ENCODE measurements around the gene GATAD2B. TPM values are rescaled to one million over a fixed set of nuclear protein-coding genes. Genes with fewer than 3 reads are reported as not detected.

Gene GATAD2B
- total RNA-seq, 1 experiment from 2014 or later: 4.6 TPM

DNA sequence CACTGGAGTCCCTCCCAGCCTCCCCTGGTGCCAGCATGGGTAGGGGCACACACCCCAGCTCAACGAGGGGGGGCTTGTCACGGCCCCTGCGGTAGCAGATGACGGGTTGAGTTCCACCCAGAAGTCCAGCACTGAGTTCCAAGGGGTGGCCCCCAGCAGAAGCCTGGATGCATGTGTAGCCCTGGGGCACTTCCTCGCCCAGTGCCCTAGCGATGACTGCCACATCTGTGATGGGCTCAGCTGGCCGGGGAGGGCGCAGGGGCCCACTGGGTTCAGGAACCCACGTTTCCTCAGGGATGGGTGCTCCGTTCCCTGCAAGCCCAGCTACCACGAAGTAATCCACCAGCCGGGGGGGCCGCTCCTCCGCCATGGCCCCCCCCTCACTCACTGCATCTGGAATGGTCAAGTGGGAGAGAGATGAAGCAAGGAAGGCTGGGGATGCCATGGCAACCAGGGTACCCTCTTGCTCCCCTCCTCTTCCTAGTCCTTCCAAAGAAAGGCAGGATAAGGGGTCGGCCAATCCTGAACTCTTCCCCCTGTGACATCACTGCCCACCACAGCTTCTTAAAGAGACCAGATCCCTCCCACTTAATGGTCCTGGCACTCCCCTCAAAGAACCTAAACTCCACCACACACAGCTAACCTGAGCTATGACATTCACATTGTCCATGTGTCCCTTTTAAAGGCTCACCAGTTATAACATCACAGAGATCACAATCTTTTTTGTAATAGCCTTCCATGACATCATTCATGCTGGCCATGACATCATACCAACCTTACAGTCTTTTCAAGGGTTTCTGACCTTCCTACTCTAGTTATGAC, 21.4 kb upstream of the GATAD2B start:
- no peaks in the 10 kb centered on the region for H3K27me3 ChIP-seq (replicated peaks)
- H3K4me1 ChIP-seq (replicated peaks): peaks cover 23% of the 10 kb centered on the region
- H3K4me3 ChIP-seq: no peak overlapping the region
- H3K27ac ChIP-seq: no peak overlapping the region
- no peak for DNase-seq (ENCODE audit: low read depth in 1 of 2, low spot score in 2 of 2)
- peaks cover 6% of the 10 kb centered on the region for H3K9me3 ChIP-seq (replicated peaks)
- peaks cover 81% of the 10 kb centered on the region for H3K36me3 ChIP-seq

DNA sequence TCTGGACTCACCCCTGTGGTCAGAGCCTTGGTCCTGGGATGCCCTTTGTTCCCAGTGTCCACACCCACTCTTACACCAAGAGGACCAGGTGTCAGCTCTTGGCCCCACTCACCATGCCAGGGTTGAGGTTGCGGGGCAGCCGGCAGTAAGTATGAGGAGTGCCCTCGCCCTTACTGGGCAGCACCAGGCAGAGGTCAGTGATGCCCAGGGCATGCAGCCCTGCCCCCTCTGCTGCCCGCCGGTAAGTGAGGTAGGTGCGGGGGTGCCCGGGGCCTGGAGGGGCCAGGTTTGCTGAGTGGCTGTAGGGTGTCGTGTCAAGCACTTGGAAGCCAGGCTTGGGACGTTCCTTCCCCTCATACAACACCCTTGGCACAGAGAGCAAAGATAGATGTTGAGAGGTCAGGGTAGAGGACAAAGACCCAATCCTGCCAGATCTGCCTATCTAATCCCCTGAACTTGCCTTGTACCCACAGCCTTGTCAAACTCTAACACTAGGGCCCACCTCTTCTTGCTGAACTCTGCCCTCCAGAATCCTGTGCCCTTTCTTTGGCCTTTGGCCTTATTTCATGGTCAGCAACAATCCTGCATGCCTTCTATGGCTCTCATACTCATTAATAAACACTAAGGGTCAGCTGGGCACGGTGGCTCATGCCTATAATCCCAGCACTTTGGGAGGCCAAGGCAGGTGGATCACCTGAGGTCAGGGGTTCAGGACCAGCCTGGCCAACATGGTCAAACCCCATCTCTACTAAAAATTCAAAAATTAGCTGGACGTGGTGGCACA, 20.2 kb upstream of the GATAD2B start:
- Histone ChIP-seq H3K27ac (no peak overlapping the region), H3K36me3 (peaks cover 75% of the 10 kb centered on the region), H3K27me3 (replicated peaks) (no peaks in the 10 kb centered on the region), H3K9me3 (replicated peaks) (peaks cover 6% of the 10 kb centered on the region), H3K4me1 (replicated peaks) (peaks cover 23% of the 10 kb centered on the region), H3K4me3 (no peak overlapping the region)
- DNase-seq (ENCODE audit: low read depth in 1 of 2, low spot score in 2 of 2): no peak

DNA sequence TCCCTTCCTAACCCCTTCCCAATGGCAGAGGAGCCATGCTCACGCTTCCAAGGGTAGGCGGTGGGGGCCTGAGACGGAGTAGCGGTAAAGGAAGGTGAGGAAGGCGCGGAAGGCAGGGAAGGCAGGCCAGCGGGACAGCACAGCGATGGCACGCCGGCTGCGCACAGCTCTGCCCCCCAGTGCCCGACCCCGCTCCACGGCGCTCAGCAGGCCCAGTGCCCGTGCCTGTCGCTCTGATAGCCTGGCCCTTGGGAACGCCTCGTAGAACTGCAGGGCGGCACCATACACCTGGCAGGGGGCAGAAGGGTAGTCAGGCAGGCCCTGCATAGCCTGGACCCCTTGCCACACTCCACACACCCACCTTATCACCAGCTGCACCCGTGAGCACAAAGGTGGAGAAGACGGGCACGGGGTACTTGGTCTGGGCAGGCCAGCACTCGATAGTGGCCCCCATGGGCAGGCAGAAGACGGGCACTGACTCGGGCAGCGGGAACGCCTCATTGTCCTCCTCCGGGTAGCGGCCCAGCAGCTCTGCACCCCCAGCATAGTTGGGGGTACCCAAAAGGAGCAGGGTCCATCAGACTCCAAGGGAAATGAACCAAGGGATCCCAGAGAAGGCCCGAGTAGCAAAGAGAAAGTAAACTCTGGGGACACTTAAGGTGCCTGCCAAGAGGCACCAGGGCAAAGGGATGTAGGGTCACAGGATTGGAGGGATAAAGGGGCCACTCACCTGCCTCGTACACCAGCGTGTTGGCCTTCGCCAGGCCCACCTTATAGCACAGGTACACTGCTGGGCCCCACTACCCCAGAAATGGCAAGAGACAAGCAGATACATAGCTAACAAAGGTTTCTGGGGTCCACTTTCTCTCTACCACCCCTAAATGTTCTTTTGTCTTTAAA, 19.3 kb upstream of the GATAD2B start:
- no peaks in the 10 kb centered on the region for H3K27me3 ChIP-seq (replicated peaks)
- peaks cover 6% of the 10 kb centered on the region for H3K9me3 ChIP-seq (replicated peaks)
- H3K27ac ChIP-seq: no peak overlapping the region
- no peak for DNase-seq (ENCODE audit: low read depth in 1 of 2, low spot score in 2 of 2)
- H3K36me3 ChIP-seq: peaks cover 77% of the 10 kb centered on the region
- peaks cover 23% of the 10 kb centered on the region for H3K4me1 ChIP-seq (replicated peaks)
- H3K4me3 ChIP-seq: no peak overlapping the region

DNA sequence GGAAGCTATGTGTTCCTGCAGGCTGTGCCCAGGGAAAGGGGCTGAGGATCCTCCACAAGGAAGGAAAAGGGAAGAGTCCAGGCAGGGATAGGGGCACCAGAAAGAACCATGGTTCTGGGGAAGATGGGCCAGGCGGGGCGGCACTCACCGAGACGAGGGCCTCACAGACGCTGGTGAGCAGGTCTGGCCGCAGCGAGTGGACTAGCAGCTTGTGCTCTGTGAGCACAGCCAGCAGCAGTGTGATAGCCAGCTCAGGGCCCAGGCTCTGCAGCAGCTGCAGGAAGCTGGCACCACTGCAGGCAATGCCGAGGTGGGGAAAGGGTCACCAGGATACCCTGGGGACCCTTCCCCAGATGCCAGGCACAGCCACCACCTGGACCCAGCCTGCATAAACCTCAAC, 18.0 kb upstream of the GATAD2B start:
- peaks cover 12% of the 10 kb centered on the region for H3K4me1 ChIP-seq (replicated peaks)

GRCh38 chr1:153939476-153939875, 16.7 kb upstream of the GATAD2B start:
- H3K4me3 ChIP-seq: no peak overlapping the region
- no peak overlapping the region for H3K27ac ChIP-seq
- H3K9me3 ChIP-seq (replicated peaks): no peaks in the 10 kb centered on the region
- no peaks in the 10 kb centered on the region; the same call in 1 of the 2 replicates for H3K4me1 ChIP-seq (replicated peaks)
- H3K27me3 ChIP-seq (replicated peaks): no peaks in the 10 kb centered on the region
- DNase-seq (ENCODE audit: low read depth in 1 of 2, low spot score in 2 of 2): no peak
- H3K36me3 ChIP-seq: peaks cover 87% of the 10 kb centered on the region

More for the DNA sequence above, 18.0 kb upstream of the GATAD2B start:
- H3K4me3 ChIP-seq: no peak overlapping the region
- H3K27me3 ChIP-seq (replicated peaks): no peaks in the 10 kb centered on the region
- no peak for DNase-seq (ENCODE audit: low read depth in 1 of 2, low spot score in 2 of 2)
- H3K9me3 ChIP-seq (replicated peaks): no peaks in the 10 kb centered on the region; the same call in 1 of the 2 replicates
- no peak overlapping the region for H3K27ac ChIP-seq
- peaks cover 77% of the 10 kb centered on the region for H3K36me3 ChIP-seq

GRCh38 chr1:153938996-153939395, 16.2 kb upstream of the GATAD2B start:
- H3K27ac ChIP-seq: no peak overlapping the region
- H3K4me3 ChIP-seq: no peak overlapping the region
- no peaks in the 10 kb centered on the region for H3K4me1 ChIP-seq (replicated peaks)
- peaks cover 89% of the 10 kb centered on the region for H3K36me3 ChIP-seq
- DNase-seq (ENCODE audit: low read depth in 1 of 2, low spot score in 2 of 2): no peak
- H3K9me3 ChIP-seq (replicated peaks): no peaks in the 10 kb centered on the region
- no peaks in the 10 kb centered on the region for H3K27me3 ChIP-seq (replicated peaks)

DNA sequence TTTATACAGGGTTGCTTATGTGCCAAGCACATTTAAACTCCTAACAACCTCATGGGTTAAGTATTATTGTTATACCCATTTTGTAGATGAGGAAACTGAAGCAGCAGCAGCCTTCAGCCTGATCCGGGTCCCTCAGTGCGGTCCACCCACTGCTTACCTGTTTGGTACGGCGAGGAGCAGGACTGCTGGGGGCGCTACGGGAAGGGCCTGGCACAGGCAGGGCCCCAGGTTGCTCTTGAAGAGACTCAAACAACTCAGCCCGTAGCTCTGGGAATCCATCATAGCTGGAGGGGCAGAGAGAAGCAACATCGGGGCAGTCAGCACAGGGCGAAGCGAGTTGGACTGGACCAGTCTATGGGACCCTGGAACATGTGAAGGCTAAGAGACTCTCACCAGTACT, 14.6 kb upstream of the GATAD2B start:
- Histone ChIP-seq H3K27me3 (replicated peaks) (no peaks in the 10 kb centered on the region), H3K4me1 (replicated peaks) (no peaks in the 10 kb centered on the region), H3K27ac (no peak overlapping the region), H3K4me3 (no peak overlapping the region), H3K9me3 (replicated peaks) (no peaks in the 10 kb centered on the region), H3K36me3 (peaks cover 90% of the 10 kb centered on the region)
- DNase-seq (ENCODE audit: low read depth in 1 of 2, low spot score in 2 of 2): no peak

- DNase-seq (ENCODE audit: low read depth in 1 of 2, low spot score in 2 of 2): no peak
- no peaks in the 10 kb centered on the region for H3K9me3 ChIP-seq (replicated peaks)
- H3K27ac ChIP-seq: no peak overlapping the region
- H3K36me3 ChIP-seq: peaks cover 84% of the 10 kb centered on the region
- H3K4me3 ChIP-seq: no peak overlapping the region
- H3K27me3 ChIP-seq (replicated peaks): no peaks in the 10 kb centered on the region
- H3K4me1 ChIP-seq (replicated peaks): no peaks in the 10 kb centered on the region
Measured at GRCh38 chr1:153936011-153936802, 13.4 kb upstream of the GATAD2B start.

DNA sequence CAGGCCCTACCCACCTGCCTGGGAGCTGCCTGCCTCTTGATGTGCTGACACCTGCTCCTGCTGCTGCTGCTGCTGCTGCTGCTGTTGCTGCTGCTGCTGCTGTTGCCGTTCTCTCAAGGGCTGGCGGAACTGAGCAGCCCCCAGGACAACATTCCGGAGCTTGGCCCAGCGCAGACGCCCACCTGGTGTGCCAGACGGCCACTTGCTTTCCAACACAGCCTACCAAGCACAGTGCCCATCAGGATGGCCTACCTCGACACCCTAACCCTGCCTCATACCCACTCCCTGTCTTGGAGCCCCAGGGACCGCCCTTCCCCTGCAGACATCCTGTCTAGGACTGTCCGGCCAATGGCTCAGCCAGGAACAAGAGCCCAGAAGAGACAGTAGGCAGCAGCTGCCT, 12.0 kb upstream of the GATAD2B start:
- no peak for DNase-seq (ENCODE audit: low read depth in 1 of 2, low spot score in 2 of 2)
- H3K9me3 ChIP-seq (replicated peaks): no peaks in the 10 kb centered on the region
- H3K36me3 ChIP-seq: peaks cover 77% of the 10 kb centered on the region
- no peaks in the 10 kb centered on the region for H3K27me3 ChIP-seq (replicated peaks)
- no peak overlapping the region for H3K4me3 ChIP-seq
- H3K4me1 ChIP-seq (replicated peaks): no peaks in the 10 kb centered on the region
- no peak overlapping the region for H3K27ac ChIP-seq

GRCh38 chr1:153933955-153934354, 11.2 kb upstream of the GATAD2B start:
- DNase-seq (ENCODE audit: low read depth in 1 of 2, low spot score in 2 of 2): no peak
- Histone ChIP-seq H3K9me3 (replicated peaks) (no peaks in the 10 kb centered on the region), H3K4me3 (no peak overlapping the region), H3K36me3 (peaks cover 72% of the 10 kb centered on the region), H3K27ac (no peak overlapping the region), H3K27me3 (replicated peaks) (no peaks in the 10 kb centered on the region), H3K4me1 (replicated peaks) (peaks cover 3% of the 10 kb centered on the region)

GRCh38 chr1:153933430-153933829, 10.7 kb upstream of the GATAD2B start:
- H3K4me1 ChIP-seq (replicated peaks): peaks cover 9% of the 10 kb centered on the region
- no peaks in the 10 kb centered on the region for H3K27me3 ChIP-seq (replicated peaks)
- H3K9me3 ChIP-seq (replicated peaks): no peaks in the 10 kb centered on the region
- H3K4me3 ChIP-seq: no peak overlapping the region
- no peak for DNase-seq (ENCODE audit: low read depth in 1 of 2, low spot score in 2 of 2)
- H3K27ac ChIP-seq: no peak overlapping the region
- peaks cover 69% of the 10 kb centered on the region for H3K36me3 ChIP-seq

DNA sequence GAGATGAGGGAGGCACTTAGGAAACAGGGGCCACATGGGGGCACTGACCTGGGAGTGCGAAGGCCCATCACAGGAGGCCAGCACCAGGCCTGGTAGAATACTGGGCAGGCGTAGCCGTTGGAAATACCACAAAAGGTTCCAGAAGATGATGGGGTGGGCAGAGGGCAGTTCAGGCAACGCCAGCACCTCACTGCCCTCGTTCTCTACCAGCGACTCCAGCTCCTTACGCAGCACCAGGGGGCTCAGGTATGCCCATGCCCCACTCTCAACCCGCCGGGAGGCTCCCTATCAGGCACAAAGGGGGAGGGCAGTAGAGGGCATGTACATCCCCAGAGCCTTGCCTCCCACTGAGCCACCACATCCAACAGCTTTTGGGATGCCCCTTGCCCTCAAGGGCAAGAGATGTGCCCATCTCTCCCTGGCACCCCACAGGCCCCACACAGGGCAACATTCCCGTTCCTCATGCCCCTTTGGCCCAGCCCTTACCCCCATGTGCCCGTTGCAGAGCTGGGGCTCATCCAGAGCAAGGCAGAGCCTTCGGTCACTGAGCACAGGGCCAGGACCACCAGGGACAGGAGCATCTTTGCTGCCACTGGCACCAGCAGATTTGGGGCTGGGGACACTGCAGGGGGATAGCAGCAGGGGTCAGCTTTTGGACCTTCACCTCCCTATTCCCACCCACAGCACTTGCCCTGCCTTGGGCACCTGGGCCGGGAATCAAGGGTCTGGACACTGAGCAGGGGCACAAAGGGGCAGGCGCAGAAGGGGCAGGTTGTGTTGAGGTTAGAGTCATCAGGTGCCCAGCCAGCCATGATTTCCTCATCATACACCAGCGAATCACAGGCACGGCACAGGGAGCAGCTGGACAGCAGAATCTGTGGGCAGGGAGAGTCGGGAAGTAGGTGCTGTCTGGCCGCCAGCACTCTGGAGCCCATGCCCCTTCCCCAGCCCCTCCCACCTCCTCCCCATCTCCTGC, 9.7 kb upstream of the GATAD2B start:
- H3K9me3 ChIP-seq (replicated peaks): no peaks in the 10 kb centered on the region
- H3K27me3 ChIP-seq (replicated peaks): no peaks in the 10 kb centered on the region
- peaks cover 9% of the 10 kb centered on the region for H3K4me1 ChIP-seq (replicated peaks)
- H3K36me3 ChIP-seq: peaks cover 63% of the 10 kb centered on the region
- H3K27ac ChIP-seq: no peak overlapping the region
- no peak overlapping the region for H3K4me3 ChIP-seq
- DNase-seq (ENCODE audit: low read depth in 1 of 2, low spot score in 2 of 2): no peak

Measured in SJSA1 (cell line).